ENCODE results near the gene OXER1.

The OXER1 gene

GRCh38 chr2:42768706-42769256 lies 4.8 kb upstream of the OXER1 start:
- DNase-seq = no peak

- DNase-seq = no peak
These were observed 4.2 kb upstream of the OXER1 start for GRCh38 chr2:42767899-42768705.

GRCh38 chr2:42767080-42767898 lies 3.4 kb upstream of the OXER1 start:
- DNase-seq = no peak

- no peak for DNase-seq
These were observed 1.8 kb upstream of the OXER1 start for GRCh38 chr2:42765686-42766085.

- DNase-seq = no peak
These were observed 966 bp upstream of the OXER1 start for GRCh38 chr2:42764901-42765300.

GRCh38 chr2:42762823-42763804 lies 821 bp downstream of the OXER1 start:
- DNase-seq = no peak

- DNase-seq = no peak
These were observed 1.8 kb downstream of the OXER1 start for GRCh38 chr2:42762155-42762554.

GRCh38 chr2:42761554-42761953 lies 2.4 kb downstream of the OXER1 start:
- DNase-seq = no peak

GRCh38 chr2:42758751-42759150 lies 5.2 kb downstream of the OXER1 start:
- no peak for DNase-seq

- no peak for DNase-seq
These were observed 5.8 kb downstream of the OXER1 start for GRCh38 chr2:42757981-42758740.

- DNase-seq = no peak
These were observed 6.9 kb downstream of the OXER1 start for GRCh38 chr2:42756966-42757513.

GRCh38 chr2:42756150-42756775 lies 7.7 kb downstream of the OXER1 start:
- no peak for DNase-seq

- no peak for DNase-seq
These were observed 8.6 kb downstream of the OXER1 start for GRCh38 chr2:42755191-42755880.

GRCh38 chr2:42754776-42755140 lies 9.2 kb downstream of the OXER1 start:
- no peak for DNase-seq

- peak; percentile 56 for DNase-seq
These were observed 9.7 kb downstream of the OXER1 start for GRCh38 chr2:42754021-42754775.

GRCh38 chr2:42752816-42753813 lies 10.8 kb downstream of the OXER1 start:
- DNase-seq = no peak

- DNase-seq = no peak
These were observed 11.6 kb downstream of the OXER1 start for GRCh38 chr2:42752314-42752713.

- no peak for DNase-seq
These were observed 15.1 kb downstream of the OXER1 start for GRCh38 chr2:42748840-42749239.

Measured in DMS79 treated with DMSO at 0.1 percent for 48 hours (cell line).